HepG2 (cell line): Measurements from ENCODE around the gene P3H3. TPM values are rescaled to one million over a fixed set of nuclear protein-coding genes. Genes with fewer than 3 reads are reported as not detected.

Source experiments
- BCL6 ChIP-seq: IDR thresholded peaks from 2 replicates; pipeline ENCODE4 v1.6.1; 2016; ENCODE audit warnings: missing genetic modification reagents, missing compliant biosample characterization
- DRAP1 ChIP-seq: IDR thresholded peaks from 2 replicates; pipeline ENCODE4 v1.6.1; 2016; ENCODE audit warnings: missing genetic modification reagents, missing compliant biosample characterization
- ELF3 ChIP-seq: IDR thresholded peaks from 2 replicates; pipeline ENCODE4 v1.6.1; 2016; ENCODE audit warnings: missing genetic modification reagents, missing compliant biosample characterization
- ERF ChIP-seq: IDR thresholded peaks from 2 replicates; pipeline ENCODE4 v1.6.1; 2018; ENCODE audit warnings: missing biosample characterization, missing genetic modification reagents
- ESRRA ChIP-seq: sonication (generic); formaldehyde crosslinking; IDR thresholded peaks from 2 replicates; pipeline ENCODE4 v1.5.1; 2020; ENCODE audit warnings: mild to moderate bottlenecking, low read depth, missing genetic modification reagents
- HINFP ChIP-seq: sonication (generic); formaldehyde crosslinking; IDR thresholded peaks from 2 replicates; pipeline ENCODE4 v1.4.0; 2020; ENCODE audit warnings: low read depth, mild to moderate bottlenecking, missing genetic modification reagents
- HNRNPLL ChIP-seq: fragments of 200-400 bp; formaldehyde crosslinking; IDR thresholded peaks from 2 replicates; pipeline ENCODE4 v1.6.1; 2017; ENCODE audit warnings: mild to moderate bottlenecking, low read depth, low read length; ENCODE audit not compliant: poor library complexity, severe bottlenecking
- MXD4 ChIP-seq: IDR thresholded peaks from 2 replicates; pipeline ENCODE4 v1.6.1; 2016; ENCODE audit warnings: mild to moderate bottlenecking, missing biosample characterization, missing genetic modification reagents
- RBM22 ChIP-seq: fragments of 200-400 bp; formaldehyde crosslinking; optimal IDR thresholded peaks from 2 replicates; pipeline ENCODE3; 2017; ENCODE audit warnings: mild to moderate bottlenecking, low read length, moderate library complexity
- SALL1 ChIP-seq: sonication (generic); formaldehyde crosslinking; IDR thresholded peaks from 2 replicates; pipeline ENCODE4 v1.8.0; 2022; ENCODE audit warnings: mild to moderate bottlenecking, missing genetic modification reagents
- STAT6 ChIP-seq: sonication (generic); formaldehyde crosslinking; IDR thresholded peaks from 2 replicates; pipeline ENCODE4 v1.4.0; 2020; ENCODE audit warnings: missing genetic modification reagents, mild to moderate bottlenecking, borderline replicate concordance
- TRIM24 ChIP-seq: sonication (generic); formaldehyde crosslinking; IDR thresholded peaks from 2 replicates; pipeline ENCODE4 v1.8.0; 2022; ENCODE audit warnings: mild to moderate bottlenecking, missing genetic modification reagents
- ZFP36 ChIP-seq: fragments of 150-350 bp; IDR thresholded peaks from 2 replicates; pipeline ENCODE4 v1.6.1; 2018; ENCODE audit warnings: borderline replicate concordance, low read length, low read depth; ENCODE audit not compliant: partially characterized antibody
- ZNF329 ChIP-seq: sonication (generic); formaldehyde crosslinking; IDR thresholded peaks from 2 replicates; pipeline ENCODE4 v1.9.0; 2021; ENCODE audit warnings: low read depth, mild to moderate bottlenecking, missing genetic modification reagents
- ZNF430 ChIP-seq: sonication (generic); formaldehyde crosslinking; IDR thresholded peaks from 2 replicates; pipeline ENCODE4 v1.9.0; 2021; ENCODE audit warnings: mild to moderate bottlenecking, missing genetic modification reagents
- ZNF460 ChIP-seq: sonication (generic); formaldehyde crosslinking; IDR thresholded peaks from 2 replicates; pipeline ENCODE4 v1.5.1; 2020; ENCODE audit warnings: missing genetic modification reagents, mild to moderate bottlenecking, borderline replicate concordance
- ZNF549 ChIP-seq: sonication (generic); formaldehyde crosslinking; IDR thresholded peaks from 2 replicates; pipeline ENCODE4 v1.5.0; 2020; ENCODE audit warnings: missing genetic modification reagents
- ZNF768 ChIP-seq: sonication (generic); formaldehyde crosslinking; IDR thresholded peaks from 2 replicates; pipeline ENCODE4 v1.4.0; 2020; ENCODE audit warnings: missing genetic modification reagents
- ZNF883 ChIP-seq: sonication (generic); formaldehyde crosslinking; IDR thresholded peaks from 2 replicates; pipeline ENCODE4 v1.5.1; 2020; ENCODE audit warnings: mild to moderate bottlenecking, missing genetic modification reagents; ENCODE audit errors: not compliant biosample characterization
- polyA plus RNA-seq, 8 experiments: library from polyadenylated mRNA; depleted of rRNA in 3 of 8; stranded (reverse) in 7 of 8; unstranded in 1 of 8; fragments of >200 nt; fragmentation: Illumina TruSeq in 4 of 8; extraction: Trizol in 4 of 8; gene quantifications; 2 replicates each; pipeline versions ENCODE4 v1.2.1 to v1.2.3, GENCODE V29; 2011 to 2016; ENCODE audit warnings: low read depth in 4 of 8, missing spikeins in 1 of 8, mixed read lengths in 1 of 8; ENCODE audit not compliant: insufficient read depth in 1 of 8
- total RNA-seq, 5 experiments: library from RNA; depleted of rRNA; stranded (reverse); fragments of >200 nt; fragmentation: Illumina TruSeq; extraction: Trizol; gene quantifications; 2 replicates each; pipeline ENCODE4 v1.2.3, GENCODE V29; 2016; ENCODE audit warnings: low read depth in 1 of 5
- TF ChIP-seq, protein P1 (sequence below): sonication (generic); formaldehyde crosslinking; IDR thresholded peaks from 2 replicates; pipeline ENCODE4 v1.5.0; 2020; ENCODE audit warnings: mild to moderate bottlenecking, missing genetic modification reagents
- TF ChIP-seq, protein P2 (sequence below): sonication (generic); formaldehyde crosslinking; IDR thresholded peaks from 2 replicates; pipeline ENCODE4 v1.8.1; 2023; ENCODE audit warnings: missing genetic modification reagents, mild to moderate bottlenecking, borderline replicate concordance
- TF ChIP-seq, protein P3 (sequence below): sonication (generic); formaldehyde crosslinking; IDR thresholded peaks from 2 replicates; pipeline ENCODE4 v1.5.0; 2020; ENCODE audit warnings: mild to moderate bottlenecking, low read depth, missing genetic modification reagents, borderline replicate concordance

P3H3 gene
- total and polyA plus RNA-seq, 2 of the 13 experiments (the other 11 are each of a cell fraction or from before 2014, with no cell fraction given): 20.1 to 20.5 TPM

DNA sequence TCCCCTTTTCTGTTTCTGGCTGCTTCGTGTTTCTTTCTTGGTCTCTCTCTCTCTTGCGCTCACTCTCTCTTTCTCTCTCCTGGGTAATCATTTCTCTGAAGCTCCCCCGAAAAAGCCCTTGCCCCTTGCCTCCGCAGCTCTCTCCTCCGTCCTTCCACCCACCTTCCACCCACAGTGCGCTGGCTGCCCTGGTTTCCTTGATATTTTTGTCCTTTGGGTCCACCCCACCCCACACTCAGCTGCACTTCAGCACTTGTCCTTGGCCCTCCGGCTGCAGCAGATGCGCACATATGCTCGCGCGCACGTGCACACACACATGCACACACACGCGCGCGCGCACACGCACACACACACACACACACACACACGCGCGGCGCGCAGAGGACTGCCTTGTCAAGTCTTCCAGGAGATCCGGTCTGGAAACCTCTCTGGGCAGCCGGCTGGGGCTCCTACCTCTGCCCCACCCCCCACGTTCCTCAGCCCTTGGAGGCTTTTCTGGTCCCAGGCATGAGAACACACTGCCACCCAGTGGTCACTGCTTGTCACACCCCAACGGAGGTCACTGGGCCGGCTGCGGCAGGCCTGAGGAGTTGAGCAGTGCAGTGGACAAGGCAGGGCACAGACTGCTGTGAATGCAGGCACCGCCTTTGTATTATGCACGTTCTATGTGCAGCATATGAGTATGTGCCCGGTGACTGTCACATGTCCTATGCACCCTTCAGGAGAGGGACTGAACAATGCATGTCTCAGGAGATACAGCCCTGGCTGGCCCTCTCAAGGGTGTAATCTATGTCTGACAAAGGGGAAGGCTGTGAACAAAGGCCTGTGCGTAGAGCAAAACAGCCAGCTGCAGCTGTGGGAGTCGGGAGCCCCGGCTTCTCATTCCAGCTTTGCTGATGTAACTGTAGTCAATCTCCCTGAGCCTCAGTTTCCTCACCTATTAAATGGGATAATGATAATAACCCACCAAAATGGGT, 49.3 kb upstream of the P3H3 start (continued):
- TF ChIP-seq STAT6 (CRISPR knock-in tag): peak; percentile 84; the same call in 1 of the 2 replicates
- no peak for TF ChIP-seq TRIM24
- TF ChIP-seq ZFP36: no peak
- 0 out of 2 replicates have a peak, but pooled peaks have one; percentile 55 for TF ChIP-seq ZNF329 (CRISPR knock-in tag)
- TF ChIP-seq ZNF460: no peak; the same call in 1 of the 2 replicates
- TF ChIP-seq, protein P1, sequence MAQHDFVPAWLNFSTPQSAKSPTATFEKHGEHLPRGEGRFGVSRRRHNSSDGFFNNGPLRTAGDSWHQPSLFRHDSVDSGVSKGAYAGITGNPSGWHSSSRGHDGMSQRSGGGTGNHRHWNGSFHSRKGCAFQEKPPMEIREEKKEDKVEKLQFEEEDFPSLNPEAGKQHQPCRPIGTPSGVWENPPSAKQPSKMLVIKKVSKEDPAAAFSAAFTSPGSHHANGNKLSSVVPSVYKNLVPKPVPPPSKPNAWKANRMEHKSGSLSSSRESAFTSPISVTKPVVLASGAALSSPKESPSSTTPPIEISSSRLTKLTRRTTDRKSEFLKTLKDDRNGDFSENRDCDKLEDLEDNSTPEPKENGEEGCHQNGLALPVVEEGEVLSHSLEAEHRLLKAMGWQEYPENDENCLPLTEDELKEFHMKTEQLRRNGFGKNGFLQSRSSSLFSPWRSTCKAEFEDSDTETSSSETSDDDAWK: no peak
- TF ChIP-seq, protein P2, sequence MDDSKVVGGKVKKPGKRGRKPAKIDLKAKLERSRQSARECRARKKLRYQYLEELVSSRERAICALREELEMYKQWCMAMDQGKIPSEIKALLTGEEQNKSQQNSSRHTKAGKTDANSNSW: no peak
- TF ChIP-seq ZNF883 (CRISPR knock-in tag): no peak
- peak; percentile 46; the same call in 1 of the 2 replicates for TF ChIP-seq DRAP1
- TF ChIP-seq ELF3: peak; percentile 76
- TF ChIP-seq ZNF768 (CRISPR knock-in tag): peak; percentile 74; the same call in 1 of the 2 replicates
- no peak for TF ChIP-seq ZNF430 (CRISPR knock-in tag)
- peak; percentile 65; the same call in 1 of the 2 replicates for TF ChIP-seq BCL6
- TF ChIP-seq, protein P3, sequence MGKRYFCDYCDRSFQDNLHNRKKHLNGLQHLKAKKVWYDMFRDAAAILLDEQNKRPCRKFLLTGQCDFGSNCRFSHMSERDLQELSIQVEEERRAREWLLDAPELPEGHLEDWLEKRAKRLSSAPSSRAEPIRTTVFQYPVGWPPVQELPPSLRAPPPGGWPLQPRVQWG (CRISPR knock-in tag): no peak
- peak; percentile 65; the same call in 1 of the 2 replicates for TF ChIP-seq MXD4 (CRISPR knock-in tag)
- TF ChIP-seq HNRNPLL: peak; percentile 65
- TF ChIP-seq HINFP (CRISPR knock-in tag): peak; percentile 31; the same call in 1 of the 2 replicates
- peak; percentile 62; the same call in 1 of the 2 replicates for TF ChIP-seq ESRRA (CRISPR knock-in tag)
- no peak for TF ChIP-seq RBM22
- TF ChIP-seq ZNF549: no peak
- TF ChIP-seq ERF (CRISPR knock-in tag): peak; percentile 79; the same call in 1 of the 2 replicates
- TF ChIP-seq SALL1 (CRISPR knock-in tag): peak; percentile 83
